Adrenal gland (tissue), 12 donors: ENCODE results near the gene PAM16. TPM values are rescaled to one million over a fixed set of nuclear protein-coding genes. Genes with fewer than 3 reads are reported as not detected.

Experiments used
- DNase-seq, 7 donors: peaks; one replicate each; pipeline ENCODE4 v3.0.0-alpha.2; 2019 to 2020
- H3K27ac ChIP-seq, 5 donors: fragments of 200-600 bp; sonication (generic) in 4 of 5; 1 replicate in 3 of 5; 2 replicates in 2 of 5; pipeline versions ENCODE4 v1.5.1 to v1.8.0; 2016 to 2020; ENCODE audit warnings: mild to moderate bottlenecking in 1 of 5
- H3K27me3 ChIP-seq: fragments of 200-600 bp; 2 replicates; pipeline ENCODE4 v1.8.0; 2021
- H3K36me3 ChIP-seq, 2 donors: fragments of 200-600 bp; replicated peaks in 1 of 2; 1 replicate in 1 of 2; 2 replicates in 1 of 2; pipeline versions ENCODE4 v1.5.1 to v1.8.0; 2018 to 2022
- H3K4me1 ChIP-seq, 2 donors: fragments of 200-600 bp; replicated peaks in 1 of 2; 1 replicate in 1 of 2; 2 replicates in 1 of 2; pipeline versions ENCODE4 v1.5.1 to v1.8.0; 2018 to 2021
- H3K4me3 ChIP-seq, 4 donors: fragments of 200-600 bp; sonication (generic) in 3 of 4; one replicate each; pipeline ENCODE4 v1.5.1; 2016 to 2018
- H3K9me3 ChIP-seq, 3 donors: fragments of 200-600 bp; sonication (generic) in 1 of 3; replicated peaks in 1 of 3; 1 replicate in 2 of 3; 2 replicates in 1 of 3; pipeline versions ENCODE4 v1.5.1 to v1.8.0; 2016 to 2021
- POLR2A ChIP-seq, 2 donors: fragments of 450-650 bp; IDR thresholded peaks; one replicate each; pipeline ENCODE4 v1.6.1; 2017; ENCODE audit warnings: antibody characterized with exemption in 2 of 2, mild to moderate bottlenecking in 2 of 2, moderate library complexity in 1 of 2
- WGBS, 4 donors: extraction: QIAGEN DNeasy Blood & Tissue Kit in 2 of 4; methylation state at CpG; one replicate each; pipeline versions ENCODE4 v1.1.5 to v1.1.7; 2013 to 2017; 5-methylcytosine and 5-hydroxymethylcytosine counted together
- intact Hi-C, 2 donors: fragments of 100-400 bp; cut with DNase I; formaldehyde crosslinking; loops; one replicate each; pipeline versions ENCODE4 v1.14.1 to v1.15.0; 2022 to 2023
- polyA plus RNA-seq, 3 donors: library from polyadenylated mRNA; stranded (reverse); fragments of 200-250 nt in 2 of 3; fragments of 350-450 nt in 1 of 3; fragmentation: Illumina TruSeq in 1 of 3; extraction: RNeasy Lipid Tissue Mini Kit (QIAGEN cat#74804) in 1 of 3; gene quantifications; one replicate each; pipeline ENCODE4 v1.2.3, GENCODE V29; 2013 to 2014
- total RNA-seq, 9 donors: library from RNA; depleted of rRNA in 4 of 9; stranded (reverse); fragments of >200 nt in 4 of 9; fragments of 120-200 nt in 1 of 9; fragmentation: NEBNext Ultra II Directional in 1 of 9; extraction: Animal tissue kit (Norgen Biotek cat#: 25700) in 1 of 9; gene quantifications; one replicate each; pipeline versions ENCODE4 v1.1.0 to v1.2.4, GENCODE V29; 2013 to 2023
- TF ChIP-seq, protein P1 (sequence below), 6 experiments: fragments of 450-650 bp in 4 of 6; fragments of 200-600 bp in 2 of 6; sonication (generic) in 1 of 6; IDR thresholded peaks; 1 replicate in 5 of 6; 2 replicates in 1 of 6; pipeline versions ENCODE4 v1.5.1 to v1.8.0; 2016 to 2021; ENCODE audit warnings: antibody characterized with exemption in 6 of 6, mild to moderate bottlenecking in 2 of 6, moderate library complexity in 1 of 6
- donor health status: healthy with polysubstance abuse.
- donor health status: Bipolar disorder and iron deficiency.
- donor health status: DM: yes; HTN: yes; CAD: no.
- donor health status: DM: no; HTN: no; CAD: no.
- donor health status: DM: no; HTN: no; CAD: no.
- donor health status: DM: yes; HTN: yes; CAD: no.

PAM16 gene
- total and polyA plus RNA-seq, 12 donors: 25.0 to 310 (median 55.3) TPM

DNA sequence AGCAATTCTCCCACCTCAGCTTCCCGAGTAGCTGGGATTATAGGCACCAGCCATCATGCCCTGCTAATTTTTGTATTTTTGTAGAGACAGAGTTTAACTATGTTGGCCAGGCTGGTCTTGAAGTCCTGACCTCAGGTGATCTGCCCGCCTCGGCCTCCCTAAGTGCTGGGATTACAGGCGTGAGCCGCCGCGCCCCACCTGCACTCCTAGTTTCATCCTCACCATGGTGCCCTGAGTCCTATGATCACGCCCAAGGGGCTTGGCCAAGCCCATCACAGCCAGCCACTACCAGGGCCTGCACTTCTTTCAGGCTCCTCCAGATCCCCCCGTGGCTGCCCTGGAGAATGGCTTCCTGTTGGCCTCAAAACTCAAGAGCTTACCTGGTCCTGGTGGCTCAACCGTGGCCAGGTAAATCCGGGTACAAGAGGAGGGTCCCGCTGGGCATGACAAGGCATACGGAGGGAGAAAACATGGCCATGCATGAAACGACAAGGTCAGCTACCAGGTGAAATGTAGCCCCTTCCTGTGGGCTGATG is 57.9 kb downstream of the PAM16 start:
- Histone ChIP-seq H3K4me3 (no peak overlapping the region), H3K27me3 (no peaks in the 10 kb centered on the region), H3K27ac (peak overlapping the region in 2 of 5 donors; percentile 60 to 66), H3K9me3 (no peaks in the 10 kb centered on the region), H3K36me3 (no peaks in the 10 kb centered on the region), H3K4me1 (peaks cover 10 to 23% of the 10 kb centered on the region in 2 donors)
- no peak for DNase-seq
- 50 to 71% (median 66%) methylated on average over 5 to 14 of the region's 14 CpGs for WGBS, 4 donors
- TF ChIP-seq POLR2A (IDR thresholded peaks at IDR 0.05): no peak
- TF ChIP-seq, protein P1, sequence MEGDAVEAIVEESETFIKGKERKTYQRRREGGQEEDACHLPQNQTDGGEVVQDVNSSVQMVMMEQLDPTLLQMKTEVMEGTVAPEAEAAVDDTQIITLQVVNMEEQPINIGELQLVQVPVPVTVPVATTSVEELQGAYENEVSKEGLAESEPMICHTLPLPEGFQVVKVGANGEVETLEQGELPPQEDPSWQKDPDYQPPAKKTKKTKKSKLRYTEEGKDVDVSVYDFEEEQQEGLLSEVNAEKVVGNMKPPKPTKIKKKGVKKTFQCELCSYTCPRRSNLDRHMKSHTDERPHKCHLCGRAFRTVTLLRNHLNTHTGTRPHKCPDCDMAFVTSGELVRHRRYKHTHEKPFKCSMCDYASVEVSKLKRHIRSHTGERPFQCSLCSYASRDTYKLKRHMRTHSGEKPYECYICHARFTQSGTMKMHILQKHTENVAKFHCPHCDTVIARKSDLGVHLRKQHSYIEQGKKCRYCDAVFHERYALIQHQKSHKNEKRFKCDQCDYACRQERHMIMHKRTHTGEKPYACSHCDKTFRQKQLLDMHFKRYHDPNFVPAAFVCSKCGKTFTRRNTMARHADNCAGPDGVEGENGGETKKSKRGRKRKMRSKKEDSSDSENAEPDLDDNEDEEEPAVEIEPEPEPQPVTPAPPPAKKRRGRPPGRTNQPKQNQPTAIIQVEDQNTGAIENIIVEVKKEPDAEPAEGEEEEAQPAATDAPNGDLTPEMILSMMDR (IDR thresholded peaks at IDR 0.05): no peak
- intact Hi-C loops: no loop called here

DNA sequence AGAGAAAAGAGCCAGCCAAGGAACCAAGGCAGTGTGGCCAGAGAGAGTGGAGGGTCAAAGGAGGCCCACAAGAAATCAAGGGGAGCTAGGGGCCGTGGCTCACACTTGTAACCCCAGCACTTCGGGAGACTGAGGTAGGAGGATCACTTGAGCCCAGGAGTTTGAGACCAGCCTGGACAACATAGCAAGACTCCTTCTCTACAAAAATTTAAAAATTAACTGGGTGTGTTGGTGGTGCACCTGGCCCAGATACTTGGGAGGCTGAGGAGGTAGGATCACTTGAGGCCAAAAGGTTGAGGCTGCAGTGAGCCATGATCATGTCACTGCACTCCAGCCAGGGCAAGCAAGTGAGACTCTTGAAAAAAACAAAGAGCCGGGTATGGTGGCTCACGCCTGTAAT is 59.4 kb downstream of the PAM16 start:
- 87 to 94% (median 94%) methylated on average over 4 of the region's 4 CpGs for WGBS, 4 donors
- TF ChIP-seq, protein P1 (IDR thresholded peaks at IDR 0.05): no peak
- no peaks in the 10 kb centered on the region for H3K27me3 ChIP-seq
- no peaks in the 10 kb centered on the region for H3K36me3 ChIP-seq
- no peak for DNase-seq
- no peak overlapping the region for H3K27ac ChIP-seq
- H3K4me1 ChIP-seq: peaks cover 10 to 28% of the 10 kb centered on the region in 2 donors
- H3K4me3 ChIP-seq: no peak overlapping the region
- intact Hi-C loops: no loop called here
- H3K9me3 ChIP-seq: no peaks in the 10 kb centered on the region

Other genes starting within 250 kb of the PAM16 start
- gene ADCY9, start 234.9 kb downstream of the PAM16 start, total RNA-seq: 10 to 100 TPM in 8 of 9 donors, 1 to 10 TPM in 1; 2.3 to 37.6 (median 20.0) TPM
- 1 to 10 TPM; 3.7 to 9.0 (median 5.5) TPM for gene ADCY9, start 234.9 kb downstream of the PAM16 start, polyA plus RNA-seq
- gene SRL, start 109.2 kb downstream of the PAM16 start, total RNA-seq: 1 to 10 TPM in 2 of 9 donors, under 1 TPM in 5, not detected in 2; 0.29 to 1.8 (median 0.58) TPM
- gene SRL, start 109.2 kb downstream of the PAM16 start, polyA plus RNA-seq: under 1 TPM; 0.24 to 0.57 (median 0.46) TPM
- 10 to 100 TPM in 2 of 9 donors, 1 to 10 TPM in 7; 2.5 to 15.4 (median 6.1) TPM for gene TFAP4, start 78.3 kb downstream of the PAM16 start, total RNA-seq
- gene TFAP4, start 78.3 kb downstream of the PAM16 start, polyA plus RNA-seq: 10 to 100 TPM in 1 of 3 donors, 1 to 10 TPM in 2; 3.3 to 10.3 (median 4.5) TPM
- 10 to 100 TPM in 8 of 9 donors, 1 to 10 TPM in 1; 3.3 to 36.2 (median 17.9) TPM for gene GLIS2, start 35.3 kb downstream of the PAM16 start, total RNA-seq
- gene GLIS2, start 35.3 kb downstream of the PAM16 start, polyA plus RNA-seq: 10 to 100 TPM in 2 of 3 donors, 1 to 10 TPM in 1; 2.0 to 16.7 (median 13.4) TPM
- 10 to 100 TPM in 8 of 9 donors, 1 to 10 TPM in 1; 2.2 to 44.7 (median 21.7) TPM for gene VASN, start 20.5 kb upstream of the PAM16 start, total RNA-seq
- 10 to 100 TPM in 2 of 3 donors, under 1 TPM in 1; 0.77 to 23.9 (median 15.5) TPM for gene VASN, start 20.5 kb upstream of the PAM16 start, polyA plus RNA-seq
- 10 to 100 TPM in 8 of 9 donors, 1 to 10 TPM in 1; 10.0 to 56.5 (median 35.8) TPM for gene CORO7, start 65.3 kb upstream of the PAM16 start, total RNA-seq
- 10 to 100 TPM in 2 of 3 donors, 1 to 10 TPM in 1; 4.3 to 61.0 (median 27.9) TPM for gene CORO7, start 65.3 kb upstream of the PAM16 start, polyA plus RNA-seq
- gene DNAJA3, start 74.5 kb upstream of the PAM16 start, total RNA-seq: 100 to 1,000 TPM in 2 of 9 donors, 10 to 100 TPM in 7; 55.0 to 122 (median 80.1) TPM
- 100 to 1,000 TPM in 1 of 3 donors, 10 to 100 TPM in 2; 21.9 to 166 (median 25.6) TPM for gene DNAJA3, start 74.5 kb upstream of the PAM16 start, polyA plus RNA-seq
- 100 to 1,000 TPM in 1 of 9 donors, 10 to 100 TPM in 8; 51.3 to 104 (median 79.3) TPM for gene NMRAL1, start 123.3 kb upstream of the PAM16 start, total RNA-seq
- 100 to 1,000 TPM in 2 of 3 donors, 10 to 100 TPM in 1; 35.0 to 139 (median 126) TPM for gene NMRAL1, start 123.3 kb upstream of the PAM16 start, polyA plus RNA-seq
- gene HMOX2, start 125.1 kb upstream of the PAM16 start, total RNA-seq: 100 to 1,000 TPM in 1 of 9 donors, 10 to 100 TPM in 8; 46.0 to 113 (median 67.3) TPM
- 100 to 1,000 TPM in 1 of 3 donors, 10 to 100 TPM in 2; 36.1 to 114 (median 39.0) TPM for gene HMOX2, start 125.1 kb upstream of the PAM16 start, polyA plus RNA-seq
- gene CDIP1, start 187.5 kb upstream of the PAM16 start, total RNA-seq: 10 to 100 TPM; 26.0 to 68.0 (median 48.4) TPM
- 10 to 100 TPM; 23.6 to 41.6 (median 24.5) TPM for gene CDIP1, start 187.5 kb upstream of the PAM16 start, polyA plus RNA-seq
- under 1 TPM; 0.14 to 0.61 (median 0.30) TPM for gene C16orf96, start 205.0 kb upstream of the PAM16 start, total RNA-seq
- gene C16orf96, start 205.0 kb upstream of the PAM16 start, polyA plus RNA-seq: under 1 TPM in 2 of 3 donors, not detected in 1; 0.07 to 0.16 TPM